Stimulated activated CD8-positive, alpha-beta memory T cell treated with anti-CD3 and anti-CD28 coated beads, Interleukin-7, amount 100 ng/mL, for 24 hours (primary cell): ENCODE data around the gene SLC38A9.
"Not testable (repeated sequence)": the region's sequence is repeated elsewhere in the genome, so short reads cannot be mapped to it uniquely, and the experiment has no call there.

Experiments
- DNase-seq: peaks from one replicate; pipeline ENCODE4 v3.0.0-alpha.2; 2020; ENCODE audit warnings: low read depth

The SLC38A9 gene

DNA sequence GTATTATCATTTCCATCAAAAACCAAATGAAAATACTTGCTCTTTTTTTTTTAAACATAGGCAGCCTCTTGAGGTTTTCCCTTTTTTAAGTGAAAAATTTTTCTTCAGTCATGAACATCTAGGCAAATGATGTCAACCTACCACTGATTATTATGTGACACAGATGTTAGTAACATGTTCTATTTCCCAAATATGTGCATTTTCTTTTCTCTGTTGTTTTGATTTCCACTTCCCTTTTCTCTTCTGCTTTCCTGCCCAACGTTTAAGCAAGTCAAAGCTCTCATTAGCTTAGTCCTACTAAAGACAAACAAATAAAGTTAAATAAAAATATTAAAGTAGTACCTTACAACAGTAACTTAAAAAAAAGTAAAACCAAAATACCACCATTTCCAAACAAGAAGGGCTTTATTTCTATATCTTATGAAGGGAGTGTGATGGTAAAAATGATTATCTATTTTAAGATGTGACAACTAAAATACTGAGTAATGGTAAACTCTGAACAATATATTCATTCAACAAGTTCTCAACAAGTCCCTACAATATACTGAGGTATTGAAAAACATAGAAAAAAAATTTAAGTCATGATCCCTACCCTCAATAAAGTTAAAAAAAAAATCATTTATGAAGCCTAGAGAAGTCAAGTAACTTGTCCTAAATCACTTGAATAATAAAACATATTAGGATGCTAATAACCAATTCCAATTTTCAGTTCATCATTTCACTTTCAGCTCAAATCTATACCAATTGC is 9.4 kb downstream of the SLC38A9 start:
- DNase-seq: no peak

- DNase-seq: no peak
Measured at GRCh38 chr5:55701462-55702103, 10.5 kb downstream of the SLC38A9 start.

GRCh38 chr5:55700745-55701144 is 11.4 kb downstream of the SLC38A9 start:
- no peak for DNase-seq

DNA sequence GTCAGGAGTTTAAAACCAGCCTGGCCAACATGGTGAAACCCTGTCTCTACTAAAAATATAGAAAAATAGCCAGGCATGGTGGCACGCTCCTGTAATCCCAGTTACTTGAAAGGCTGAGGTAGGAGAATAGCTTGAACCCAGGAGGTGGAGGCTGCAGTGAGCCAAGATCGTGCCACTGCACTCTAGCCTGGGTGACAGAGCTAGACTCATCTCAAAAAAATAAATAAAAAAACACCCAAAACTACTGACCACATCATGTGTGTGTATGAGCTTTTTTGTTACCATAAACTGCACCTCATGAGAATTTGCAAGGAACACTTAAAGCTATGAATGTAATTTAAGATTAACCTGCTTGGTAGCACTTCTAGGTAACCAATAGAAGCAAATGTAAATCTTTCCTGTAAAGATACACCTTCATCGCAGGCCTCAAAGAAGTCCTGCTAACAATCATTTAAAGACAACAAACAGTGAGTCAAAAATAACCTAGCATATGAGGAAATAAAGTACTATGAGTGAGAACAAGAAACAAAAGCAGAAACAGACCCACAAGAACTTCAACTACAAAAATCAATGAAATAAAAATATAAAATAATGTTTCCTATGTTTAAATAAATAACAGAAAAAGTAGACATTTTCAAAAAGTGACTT is 13.0 kb downstream of the SLC38A9 start:
- no peak for DNase-seq

GRCh38 chr5:55696704-55697103 is 15.4 kb downstream of the SLC38A9 start:
- DNase-seq: not testable (repeated sequence)

DNA sequence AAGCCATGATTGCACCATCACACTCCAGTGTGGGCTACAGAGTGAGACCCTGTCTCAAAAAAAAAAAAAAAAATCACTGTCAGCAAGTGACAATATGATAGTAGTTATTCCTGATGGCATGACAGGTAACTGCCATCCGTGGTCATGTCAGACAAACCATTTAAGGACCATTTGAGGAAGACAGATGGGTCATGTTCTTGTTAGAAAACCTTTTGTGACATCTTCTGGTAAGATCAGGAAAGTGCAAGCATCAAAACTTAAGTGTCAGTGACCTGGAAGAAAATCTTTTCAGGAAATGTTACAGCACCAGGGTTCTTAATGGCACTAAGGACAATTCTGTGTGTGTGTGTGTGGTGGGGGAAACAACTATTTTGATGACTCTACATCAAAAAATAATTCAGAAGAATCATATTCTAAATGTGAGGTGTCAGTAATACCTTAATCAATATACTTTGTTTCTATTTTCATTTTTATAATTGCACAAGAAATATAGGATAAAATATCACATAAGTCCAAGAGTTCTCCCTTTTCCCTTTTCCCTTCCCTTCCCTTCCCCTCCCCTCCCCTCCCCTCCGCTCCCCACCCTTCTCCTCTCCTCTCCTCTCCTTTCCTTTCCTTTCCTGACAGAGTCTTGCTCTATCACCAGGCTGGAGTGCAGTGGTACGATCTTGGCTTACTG is 17.8 kb downstream of the SLC38A9 start:
- DNase-seq: no peak

GRCh38 chr5:55692509-55692908 is 19.6 kb downstream of the SLC38A9 start:
- DNase-seq: no peak

DNA sequence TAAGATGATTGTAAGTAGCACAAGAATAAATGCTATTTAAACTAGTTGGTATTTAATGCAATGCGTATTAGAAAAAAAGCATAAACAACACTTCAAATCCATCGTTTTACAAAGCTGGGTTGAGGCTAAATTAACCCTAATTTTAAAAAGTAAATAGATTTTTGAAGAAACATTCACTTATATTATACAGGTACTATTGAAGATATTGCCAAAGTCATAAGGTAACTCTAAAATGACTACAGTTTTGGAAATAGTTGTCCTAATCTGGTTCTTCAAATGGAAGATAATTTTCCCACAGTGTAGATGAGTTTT is 20.1 kb downstream of the SLC38A9 start:
- no peak for DNase-seq

GRCh38 chr5:55691265-55692105 is 20.6 kb downstream of the SLC38A9 start:
- no peak for DNase-seq

GRCh38 chr5:55682071-55682470 is 30.1 kb downstream of the SLC38A9 start:
- DNase-seq: no peak

DNA sequence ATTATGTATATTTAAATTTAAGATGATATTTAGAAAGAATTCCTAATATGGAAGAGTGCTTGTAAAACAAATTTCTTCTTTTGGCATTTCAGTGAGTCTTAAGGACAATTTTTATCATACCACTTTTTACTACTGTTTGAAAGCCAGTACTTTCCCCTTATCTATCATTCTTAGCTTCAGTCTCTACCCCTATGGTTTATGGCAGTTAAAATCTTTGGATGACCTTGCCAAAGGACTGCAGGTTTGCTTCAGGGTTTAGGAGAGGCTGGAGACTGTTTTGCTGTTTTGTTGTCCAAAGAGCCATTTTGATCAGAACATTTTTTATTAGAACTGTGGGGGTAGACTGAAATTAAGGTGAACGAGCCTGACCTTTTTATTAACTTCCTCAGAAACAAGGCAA is 30.8 kb downstream of the SLC38A9 start:
- no peak for DNase-seq

GRCh38 chr5:55680353-55680752 is 31.8 kb downstream of the SLC38A9 start:
- DNase-seq: no peak

DNA sequence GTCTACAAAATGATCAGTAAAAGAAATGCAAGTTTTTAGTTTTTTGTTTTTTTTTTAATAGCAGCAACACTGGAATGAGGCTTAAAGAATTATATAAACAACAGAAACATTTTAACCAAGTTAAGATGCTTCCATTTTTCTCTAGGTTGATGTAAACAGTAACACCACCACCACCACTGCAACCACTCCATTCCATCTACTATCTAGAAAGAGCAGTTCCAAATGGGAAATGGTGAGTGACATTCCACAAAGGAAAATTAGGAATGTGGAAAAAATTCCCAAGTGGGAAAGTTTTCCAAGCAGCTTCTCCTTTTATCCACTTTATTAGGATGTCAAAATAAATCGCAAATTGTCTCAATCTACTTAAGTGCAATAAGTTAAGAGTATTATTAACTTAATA is 32.6 kb downstream of the SLC38A9 start:
- no peak for DNase-seq

- no peak for DNase-seq
Measured at GRCh38 chr5:55675119-55675518, 37.0 kb downstream of the SLC38A9 start.

DNA sequence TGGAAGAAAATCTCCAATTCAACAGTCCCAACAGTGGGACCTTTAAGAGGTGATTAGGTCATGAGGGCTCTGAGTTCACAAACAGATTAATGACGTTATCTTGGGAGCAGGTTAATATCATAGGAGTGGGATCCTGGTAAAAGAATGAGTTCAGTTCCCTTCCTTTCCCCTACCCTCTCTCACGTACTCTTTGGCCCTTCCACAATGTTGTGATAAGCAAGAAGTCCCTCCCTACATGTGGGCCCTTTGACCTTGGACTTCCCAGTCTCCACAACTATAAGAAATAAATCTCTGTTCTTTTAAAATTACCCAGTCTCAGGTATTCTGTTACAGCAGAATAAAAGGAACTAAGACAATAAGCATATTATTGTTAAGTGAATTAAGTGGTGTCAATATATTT is 37.8 kb downstream of the SLC38A9 start:
- no peak for DNase-seq

GRCh38 chr5:55672477-55672911 is 39.6 kb downstream of the SLC38A9 start:
- DNase-seq: no peak

DNA sequence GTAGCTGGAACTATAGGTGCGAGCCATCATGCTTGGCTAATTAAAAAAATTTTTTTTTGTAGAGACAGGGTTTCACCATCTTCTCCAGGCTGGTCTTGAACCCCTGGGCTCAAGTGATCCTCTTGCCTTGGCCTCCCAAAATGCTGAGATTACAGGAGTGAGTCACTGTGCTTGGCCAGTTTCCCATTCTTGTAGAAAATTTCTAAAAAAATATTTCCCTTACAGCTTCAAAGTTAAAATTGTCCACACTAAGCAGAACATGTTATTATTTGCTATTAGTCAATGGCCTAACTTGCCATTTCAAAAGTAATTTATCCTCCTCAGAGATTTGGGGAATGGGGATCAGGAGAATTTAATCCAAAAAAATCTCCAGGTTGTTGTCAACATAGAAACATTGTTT is 40.1 kb downstream of the SLC38A9 start:
- no peak for DNase-seq

GRCh38 chr5:55668356-55668755 is 43.8 kb downstream of the SLC38A9 start:
- DNase-seq: no peak

DNA sequence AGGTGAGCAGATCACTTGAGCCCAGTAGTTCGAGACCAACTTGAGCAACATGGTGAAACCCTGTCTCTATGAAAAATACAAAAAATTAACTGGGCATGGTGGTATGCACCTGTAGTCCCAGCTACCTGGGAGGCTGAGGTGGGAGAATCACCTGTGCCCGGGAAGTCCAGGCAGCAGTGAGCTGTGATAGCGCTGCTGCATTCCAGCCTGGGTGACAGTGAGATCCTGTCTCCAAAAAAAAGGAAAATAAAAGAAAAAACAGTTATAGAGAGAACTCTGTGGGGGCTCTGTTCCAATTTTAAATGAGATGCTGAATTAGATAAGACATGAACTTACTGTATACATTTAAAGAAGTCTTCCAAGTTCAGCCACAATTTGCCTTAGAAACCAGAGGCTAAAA is 44.2 kb downstream of the SLC38A9 start:
- DNase-seq: no peak

DNA sequence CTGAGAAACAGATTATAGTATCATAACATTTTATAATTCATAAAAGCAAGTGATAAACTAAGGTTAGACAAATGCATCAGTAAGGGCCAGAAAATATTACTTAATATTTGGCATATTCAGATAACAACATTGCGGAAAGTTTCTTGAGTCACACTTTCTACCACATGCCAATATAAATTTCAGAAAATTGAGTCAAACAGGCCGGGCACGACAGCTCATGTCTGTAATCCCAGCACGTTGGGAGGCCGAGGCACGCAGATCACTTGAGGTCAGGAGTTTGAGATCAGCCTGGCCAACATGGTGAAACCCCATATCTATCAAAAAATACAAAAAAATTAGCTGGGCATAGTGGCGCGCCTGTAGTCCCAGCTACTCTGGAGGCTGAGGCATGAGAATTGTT is 47.1 kb downstream of the SLC38A9 start:
- DNase-seq: no peak

DNA sequence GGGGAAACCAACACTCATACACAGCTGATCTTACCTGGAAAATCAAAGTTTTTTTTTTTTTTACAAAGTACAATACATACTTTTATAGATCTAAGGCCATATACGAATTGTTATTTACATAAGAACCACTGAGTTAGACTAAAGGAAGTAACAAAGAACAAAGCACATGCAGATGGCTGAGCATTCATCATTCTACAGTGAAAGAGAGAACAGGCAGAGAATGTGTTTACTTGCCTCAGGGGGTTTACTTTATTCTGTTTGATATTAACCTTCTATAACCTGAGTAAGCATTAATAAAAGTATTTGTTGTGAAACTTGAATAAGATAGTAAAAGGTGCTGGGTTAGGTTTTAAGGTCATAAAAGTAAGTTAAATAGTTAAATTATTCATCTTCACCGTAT is 54.7 kb downstream of the SLC38A9 start:
- DNase-seq: no peak

GRCh38 chr5:55650386-55650785 is 61.7 kb downstream of the SLC38A9 start:
- no peak for DNase-seq
